Measurements from ENCODE around the gene PLA2G2D.

The PLA2G2D gene

DNA sequence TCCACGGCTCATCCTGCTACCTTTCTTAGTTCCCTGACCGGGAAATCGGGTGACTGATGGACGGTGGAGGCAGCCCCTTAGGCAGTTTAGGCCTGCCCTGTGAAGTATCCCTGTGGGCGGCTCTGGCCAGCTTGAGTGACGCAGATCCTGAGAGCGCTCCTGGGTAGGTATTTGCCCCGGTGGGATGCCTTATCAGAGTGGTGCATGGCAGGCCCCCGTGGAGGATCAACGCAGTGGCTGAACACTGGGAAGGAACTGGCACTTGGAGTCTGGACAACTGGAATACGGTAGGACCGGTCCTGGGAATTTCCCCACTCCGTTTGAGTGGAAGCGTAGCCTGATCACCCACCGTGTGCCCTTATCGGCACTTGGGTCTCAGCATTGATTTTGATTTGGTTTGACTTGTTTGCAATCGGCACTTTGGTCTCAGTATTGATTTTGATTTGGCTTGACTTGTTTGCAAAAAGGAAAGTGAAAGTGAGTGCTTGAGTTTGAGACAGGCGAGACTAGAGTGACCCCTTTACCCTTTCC, 35.0 kb upstream of the PLA2G2D start:
- no peaks in the 10 kb centered on the region for H3K9me3 ChIP-seq (ENCODE audit: control insufficient read depth, insufficient read depth, low read depth, low read length)
- CTCF ChIA-PET, result interaction anchor here (0.8 to 6.0 kb wide), 5 partner anchors 41 to 235 kb away, joined by 3 to 53 read pairs (median 37); no protein-coding TSS in a partner anchor

GRCh38 chr1:20153000-20153418, 33.7 kb upstream of the PLA2G2D start:
- POLR2A ChIA-PET, result no interaction called here
- no peaks in the 10 kb centered on the region for H3K36me3 ChIP-seq (ENCODE audit: control insufficient read depth in 2 of 2, insufficient read depth in 1 of 2, low read length in 2 of 2)
- TF ChIP-seq YY2 (tag by site-specific recombination; IDR thresholded peaks at IDR 0.05), result no peak
- TF ChIP-seq, protein P1, sequence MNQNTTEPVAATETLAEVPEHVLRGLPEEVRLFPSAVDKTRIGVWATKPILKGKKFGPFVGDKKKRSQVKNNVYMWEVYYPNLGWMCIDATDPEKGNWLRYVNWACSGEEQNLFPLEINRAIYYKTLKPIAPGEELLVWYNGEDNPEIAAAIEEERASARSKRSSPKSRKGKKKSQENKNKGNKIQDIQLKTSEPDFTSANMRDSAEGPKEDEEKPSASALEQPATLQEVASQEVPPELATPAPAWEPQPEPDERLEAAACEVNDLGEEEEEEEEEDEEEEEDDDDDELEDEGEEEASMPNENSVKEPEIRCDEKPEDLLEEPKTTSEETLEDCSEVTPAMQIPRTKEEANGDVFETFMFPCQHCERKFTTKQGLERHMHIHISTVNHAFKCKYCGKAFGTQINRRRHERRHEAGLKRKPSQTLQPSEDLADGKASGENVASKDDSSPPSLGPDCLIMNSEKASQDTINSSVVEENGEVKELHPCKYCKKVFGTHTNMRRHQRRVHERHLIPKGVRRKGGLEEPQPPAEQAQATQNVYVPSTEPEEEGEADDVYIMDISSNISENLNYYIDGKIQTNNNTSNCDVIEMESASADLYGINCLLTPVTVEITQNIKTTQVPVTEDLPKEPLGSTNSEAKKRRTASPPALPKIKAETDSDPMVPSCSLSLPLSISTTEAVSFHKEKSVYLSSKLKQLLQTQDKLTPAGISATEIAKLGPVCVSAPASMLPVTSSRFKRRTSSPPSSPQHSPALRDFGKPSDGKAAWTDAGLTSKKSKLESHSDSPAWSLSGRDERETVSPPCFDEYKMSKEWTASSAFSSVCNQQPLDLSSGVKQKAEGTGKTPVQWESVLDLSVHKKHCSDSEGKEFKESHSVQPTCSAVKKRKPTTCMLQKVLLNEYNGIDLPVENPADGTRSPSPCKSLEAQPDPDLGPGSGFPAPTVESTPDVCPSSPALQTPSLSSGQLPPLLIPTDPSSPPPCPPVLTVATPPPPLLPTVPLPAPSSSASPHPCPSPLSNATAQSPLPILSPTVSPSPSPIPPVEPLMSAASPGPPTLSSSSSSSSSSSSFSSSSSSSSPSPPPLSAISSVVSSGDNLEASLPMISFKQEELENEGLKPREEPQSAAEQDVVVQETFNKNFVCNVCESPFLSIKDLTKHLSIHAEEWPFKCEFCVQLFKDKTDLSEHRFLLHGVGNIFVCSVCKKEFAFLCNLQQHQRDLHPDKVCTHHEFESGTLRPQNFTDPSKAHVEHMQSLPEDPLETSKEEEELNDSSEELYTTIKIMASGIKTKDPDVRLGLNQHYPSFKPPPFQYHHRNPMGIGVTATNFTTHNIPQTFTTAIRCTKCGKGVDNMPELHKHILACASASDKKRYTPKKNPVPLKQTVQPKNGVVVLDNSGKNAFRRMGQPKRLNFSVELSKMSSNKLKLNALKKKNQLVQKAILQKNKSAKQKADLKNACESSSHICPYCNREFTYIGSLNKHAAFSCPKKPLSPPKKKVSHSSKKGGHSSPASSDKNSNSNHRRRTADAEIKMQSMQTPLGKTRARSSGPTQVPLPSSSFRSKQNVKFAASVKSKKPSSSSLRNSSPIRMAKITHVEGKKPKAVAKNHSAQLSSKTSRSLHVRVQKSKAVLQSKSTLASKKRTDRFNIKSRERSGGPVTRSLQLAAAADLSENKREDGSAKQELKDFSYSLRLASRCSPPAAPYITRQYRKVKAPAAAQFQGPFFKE (tag by site-specific recombination; IDR thresholded peaks at IDR 0.05; ENCODE audit: borderline replicate concordance), result no peak
- no peak for TF ChIP-seq GLI2 (tag by site-specific recombination; IDR thresholded peaks at IDR 0.05; ENCODE audit: borderline replicate concordance, low read depth)
- TF ChIP-seq ZNF416 (tag by site-specific recombination; IDR thresholded peaks at IDR 0.05), result no peak
- CTCF ChIA-PET, result interaction anchor here (0.6 to 6.0 kb wide), 16 partner anchors 9 to 491 kb away, joined by 3 to 53 read pairs (median 4); no protein-coding TSS in a partner anchor
- H3K9me3 ChIP-seq (ENCODE audit: control insufficient read depth, insufficient read depth, low read depth, low read length), result no peaks in the 10 kb centered on the region
- no peak overlapping the region for H3K27ac ChIP-seq (ENCODE audit: extremely low read depth, low read depth, low read length)
- no peaks in the 10 kb centered on the region for H3K4me1 ChIP-seq (ENCODE audit: control insufficient read depth, insufficient read depth, low read length)
- H3K4me3 ChIP-seq (ENCODE audit: low read depth, low read length), result no peak overlapping the region

More for the DNA sequence above, 35.0 kb upstream of the PLA2G2D start:
- POLR2A ChIA-PET, result no interaction called here
- Histone ChIP-seq H3K4me3 (ENCODE audit: low read depth, low read length) (no peak overlapping the region), H3K4me1 (ENCODE audit: control insufficient read depth, insufficient read depth, low read length) (no peaks in the 10 kb centered on the region), H3K27ac (ENCODE audit: extremely low read depth, low read depth, low read length) (no peak overlapping the region), H3K36me3 (ENCODE audit: control insufficient read depth in 2 of 2, insufficient read depth in 1 of 2, low read length in 2 of 2) (no peaks in the 10 kb centered on the region)
- TF ChIP-seq ZNF48 (tag by site-specific recombination; IDR thresholded peaks at IDR 0.05) (no peak), ZNF660 (tag by site-specific recombination; IDR thresholded peaks at IDR 0.05) (no peak), ZNF426 (tag by site-specific recombination; IDR thresholded peaks at IDR 0.05) (no peak), ZBTB48 (tag by site-specific recombination; IDR thresholded peaks at IDR 0.05) (no peak), KLF10 (tag by site-specific recombination; IDR thresholded peaks at IDR 0.05) (no peak), ZNF792 (tag by site-specific recombination; IDR thresholded peaks at IDR 0.05) (no peak), HOXC10 (CRISPR knock-in tag; IDR thresholded peaks at IDR 0.05) (no peak)
- TF ChIP-seq, protein P2, sequence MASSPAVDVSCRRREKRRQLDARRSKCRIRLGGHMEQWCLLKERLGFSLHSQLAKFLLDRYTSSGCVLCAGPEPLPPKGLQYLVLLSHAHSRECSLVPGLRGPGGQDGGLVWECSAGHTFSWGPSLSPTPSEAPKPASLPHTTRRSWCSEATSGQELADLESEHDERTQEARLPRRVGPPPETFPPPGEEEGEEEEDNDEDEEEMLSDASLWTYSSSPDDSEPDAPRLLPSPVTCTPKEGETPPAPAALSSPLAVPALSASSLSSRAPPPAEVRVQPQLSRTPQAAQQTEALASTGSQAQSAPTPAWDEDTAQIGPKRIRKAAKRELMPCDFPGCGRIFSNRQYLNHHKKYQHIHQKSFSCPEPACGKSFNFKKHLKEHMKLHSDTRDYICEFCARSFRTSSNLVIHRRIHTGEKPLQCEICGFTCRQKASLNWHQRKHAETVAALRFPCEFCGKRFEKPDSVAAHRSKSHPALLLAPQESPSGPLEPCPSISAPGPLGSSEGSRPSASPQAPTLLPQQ (tag by site-specific recombination; IDR thresholded peaks at IDR 0.05), result no peak
- TF ChIP-seq, protein P3, sequence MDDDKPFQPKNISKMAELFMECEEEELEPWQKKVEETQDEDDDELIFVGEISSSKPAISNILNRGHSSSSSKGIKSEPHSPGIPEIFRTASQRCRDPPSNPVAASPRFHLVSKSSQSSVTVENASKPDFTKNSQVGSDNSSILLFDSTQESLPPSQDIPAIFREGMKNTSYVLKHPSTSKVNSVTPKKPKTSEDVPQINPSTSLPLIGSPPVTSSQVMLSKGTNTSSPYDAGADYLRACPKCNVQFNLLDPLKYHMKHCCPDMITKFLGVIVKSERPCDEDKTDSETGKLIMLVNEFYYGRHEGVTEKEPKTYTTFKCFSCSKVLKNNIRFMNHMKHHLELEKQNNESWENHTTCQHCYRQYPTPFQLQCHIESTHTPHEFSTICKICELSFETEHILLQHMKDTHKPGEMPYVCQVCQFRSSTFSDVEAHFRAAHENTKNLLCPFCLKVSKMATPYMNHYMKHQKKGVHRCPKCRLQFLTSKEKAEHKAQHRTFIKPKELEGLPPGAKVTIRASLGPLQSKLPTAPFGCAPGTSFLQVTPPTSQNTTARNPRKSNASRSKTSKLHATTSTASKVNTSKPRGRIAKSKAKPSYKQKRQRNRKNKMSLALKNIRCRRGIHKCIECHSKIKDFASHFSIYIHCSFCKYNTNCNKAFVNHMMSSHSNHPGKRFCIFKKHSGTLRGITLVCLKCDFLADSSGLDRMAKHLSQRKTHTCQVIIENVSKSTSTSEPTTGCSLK (tag by site-specific recombination; IDR thresholded peaks at IDR 0.05), result no peak

Measured in HEK293 (cell line).